Putamen (tissue), 1 donor: ENCODE results near the gene ABHD17C.

Experiments
- DNase-seq: peaks from one replicate; pipeline ENCODE4 v3.0.0-alpha.2; 2016; ENCODE audit warnings: low spot score

The ABHD17C gene

DNA sequence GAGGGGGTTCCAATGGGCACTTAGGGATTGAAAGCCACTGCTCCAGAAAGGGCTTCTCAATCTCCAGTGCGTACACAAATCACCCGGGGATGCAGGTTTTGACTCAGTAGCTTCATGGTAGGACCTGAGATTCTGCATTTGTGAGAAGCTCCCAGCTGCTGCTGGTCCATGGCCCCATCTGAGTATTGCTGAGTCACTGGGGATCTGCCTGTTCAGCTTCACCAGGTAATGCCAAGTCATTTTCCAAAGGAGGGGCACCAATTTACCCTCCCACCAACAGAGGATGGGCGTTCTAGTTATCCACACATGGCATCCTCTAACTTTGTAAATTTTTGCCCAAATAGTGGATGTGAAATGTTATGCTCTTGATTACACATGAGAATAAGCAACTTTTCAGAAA is 71.2 kb downstream of the ABHD17C start:
- no peak for DNase-seq

DNA sequence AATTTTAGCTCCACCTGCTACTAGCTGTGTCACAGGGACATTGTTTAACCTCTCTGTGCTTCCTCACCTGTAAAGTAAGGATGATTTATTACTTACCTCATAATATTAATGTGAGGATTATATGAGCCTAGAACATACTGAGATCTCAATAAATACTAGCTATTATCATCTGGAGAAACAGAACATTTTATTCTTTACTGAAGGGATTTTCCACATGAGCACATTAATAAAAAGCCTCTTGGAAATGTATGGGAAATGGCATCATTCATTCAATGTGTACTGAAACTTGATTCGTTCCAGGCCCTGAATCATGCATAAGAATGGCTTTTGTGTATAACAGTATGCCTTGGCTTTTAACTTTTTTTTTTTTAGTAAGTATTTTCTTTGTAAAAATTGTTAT is 73.0 kb downstream of the ABHD17C start:
- DNase-seq: no peak

DNA sequence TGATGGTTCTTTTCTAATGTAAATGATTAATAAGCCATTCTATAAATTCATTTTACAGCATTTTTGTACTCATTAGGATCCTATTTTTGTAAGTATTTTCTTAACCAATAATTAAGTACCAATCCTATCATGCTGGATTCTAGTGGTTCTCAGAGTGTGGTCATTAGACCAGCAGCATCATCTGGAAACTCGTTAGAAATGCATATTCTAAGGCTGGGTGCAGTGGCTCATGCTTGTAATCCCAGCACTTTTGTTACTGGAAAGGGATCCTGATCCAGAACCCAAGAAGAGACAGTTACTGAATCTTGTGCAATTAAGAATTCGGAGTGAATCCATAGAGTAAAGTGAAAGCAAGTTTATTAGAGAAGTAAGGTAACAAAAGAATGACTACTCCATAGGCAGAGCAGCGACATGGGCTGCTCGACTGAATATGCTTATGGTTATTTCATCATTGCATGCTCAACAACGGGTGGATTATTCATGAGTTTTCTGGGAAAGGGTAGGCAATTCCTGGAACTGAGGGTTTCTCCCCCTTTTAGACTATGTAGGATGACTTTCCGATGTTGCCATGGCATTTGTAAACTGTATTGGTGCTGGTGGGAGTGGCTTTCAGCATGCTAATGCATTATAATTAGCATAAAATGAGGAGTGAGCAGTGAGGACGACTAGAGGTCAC is 74.2 kb downstream of the ABHD17C start:
- no peak for DNase-seq

DNA sequence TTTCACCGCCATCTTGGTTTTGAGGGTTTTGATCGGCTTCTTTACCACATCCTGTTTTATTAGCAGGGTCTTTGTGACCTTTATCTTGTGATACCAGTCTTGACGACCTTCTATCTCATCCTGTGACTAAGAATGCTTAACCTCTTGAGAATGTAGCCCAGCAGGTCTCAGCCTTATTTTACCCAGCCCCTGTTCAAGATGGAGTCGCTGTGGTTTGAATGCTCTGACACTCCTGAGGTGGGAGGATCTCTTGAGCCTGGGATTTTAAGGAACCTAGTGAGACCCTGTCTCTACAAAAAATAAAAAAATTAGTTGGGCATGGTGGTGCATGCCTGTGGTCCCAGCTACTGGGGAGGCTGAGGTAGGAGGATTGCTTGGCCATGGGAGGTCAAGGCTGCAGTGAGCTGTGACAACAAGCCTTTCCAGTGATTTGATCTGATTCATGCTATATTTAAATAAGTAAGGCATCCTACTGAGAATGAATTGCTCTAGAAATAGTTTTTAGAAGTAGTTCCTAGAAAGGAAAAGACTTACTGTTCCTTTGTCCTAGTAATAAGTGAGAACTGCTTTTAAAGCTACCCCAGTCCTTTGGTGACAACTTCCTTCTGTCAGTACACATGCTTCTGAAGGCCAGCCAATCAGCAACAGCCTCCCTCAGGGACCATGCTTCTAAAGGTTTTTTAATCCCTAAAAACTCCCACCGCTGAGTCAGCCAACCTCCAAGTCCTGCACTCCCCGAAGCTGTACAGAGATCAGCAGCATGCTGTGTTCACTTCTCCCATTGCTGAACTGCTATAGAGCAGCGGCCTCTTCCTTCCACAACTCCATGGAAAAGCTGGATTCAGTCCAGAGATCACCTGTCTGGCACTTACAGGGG is 75.0 kb downstream of the ABHD17C start:
- no peak for DNase-seq

DNA sequence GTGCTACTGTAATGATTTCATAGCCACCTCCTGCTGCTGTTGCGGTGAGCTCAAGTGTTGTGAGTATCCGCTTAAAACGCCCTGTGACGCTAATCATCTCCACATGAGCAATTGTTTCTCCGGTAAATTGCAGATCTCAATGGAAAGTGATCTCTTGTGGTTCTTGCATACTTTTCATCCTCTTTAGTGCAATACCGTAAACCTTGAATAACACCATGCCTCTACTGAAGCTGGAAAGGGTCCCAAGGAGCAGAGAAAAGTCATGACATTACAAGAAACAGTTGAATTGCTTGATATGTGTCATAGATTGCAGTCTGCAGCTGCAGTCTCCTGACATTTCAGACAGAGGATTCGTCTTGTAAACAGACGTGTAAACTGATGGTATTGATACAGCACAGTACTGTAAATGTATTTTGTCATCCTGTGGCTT is 78.0 kb downstream of the ABHD17C start:
- DNase-seq: no peak

DNA sequence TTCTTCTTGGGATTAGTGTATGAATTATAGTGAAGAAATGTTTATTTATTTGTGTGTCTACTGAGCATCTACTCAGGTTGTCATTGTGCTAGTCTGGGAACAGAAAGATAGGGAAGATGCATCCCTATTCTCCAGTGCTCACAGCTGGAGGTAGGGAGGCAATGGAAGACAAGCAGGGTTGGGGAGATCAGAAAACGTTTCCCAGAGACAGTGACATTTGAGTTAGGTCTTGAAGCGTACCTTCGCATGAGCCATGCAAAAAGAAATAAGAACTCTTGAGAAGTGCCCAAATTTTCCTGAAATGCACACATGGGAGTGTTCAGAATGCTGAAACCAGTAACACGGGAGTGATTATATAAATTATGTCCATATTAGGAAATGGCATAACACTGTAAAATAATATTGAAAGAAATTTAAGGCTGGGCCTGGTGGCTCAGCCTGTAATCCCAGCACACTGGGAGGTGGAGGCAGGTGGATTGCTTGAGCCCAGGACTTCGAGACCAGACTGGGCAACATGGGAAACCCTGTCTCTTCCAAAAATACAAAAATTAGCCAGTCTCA is 78.8 kb downstream of the ABHD17C start:
- no peak for DNase-seq

DNA sequence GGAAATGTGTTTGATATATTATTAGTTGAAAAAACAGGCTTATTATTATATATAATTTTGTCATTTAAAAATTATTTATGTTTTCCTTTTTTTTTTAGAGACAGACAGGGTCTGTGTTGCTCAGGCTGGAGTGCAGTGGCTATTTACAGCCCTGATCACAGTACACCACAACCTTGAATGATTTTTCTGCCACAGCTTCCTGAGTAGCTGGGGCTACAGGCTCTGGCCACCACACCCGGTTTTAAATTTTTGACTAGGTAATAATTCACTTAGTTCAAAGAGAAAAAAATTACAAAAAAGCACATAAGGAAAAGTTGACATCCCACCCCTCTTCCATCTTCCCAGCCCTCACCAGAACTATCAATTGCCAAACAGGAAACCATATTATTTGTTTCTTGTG is 79.4 kb downstream of the ABHD17C start:
- no peak for DNase-seq

DNA sequence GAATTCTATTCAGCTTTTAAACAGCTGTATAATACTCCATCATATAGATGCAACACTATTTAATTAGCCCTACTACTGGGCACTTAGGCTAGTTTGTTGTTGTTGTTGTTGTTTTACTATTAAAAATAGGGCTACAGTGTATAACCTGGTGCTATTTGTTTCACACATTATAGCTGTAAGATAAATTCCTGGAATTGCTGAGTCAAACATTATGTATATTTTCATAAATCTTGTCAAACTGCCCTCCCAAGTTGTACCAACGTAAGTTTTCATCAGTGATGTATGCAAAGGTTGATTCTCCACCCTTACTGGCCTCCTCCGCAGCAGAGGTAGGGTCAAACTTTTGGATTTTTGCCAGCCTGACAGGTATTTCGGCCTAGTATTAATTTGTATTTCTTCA is 80.2 kb downstream of the ABHD17C start:
- no peak for DNase-seq

DNA sequence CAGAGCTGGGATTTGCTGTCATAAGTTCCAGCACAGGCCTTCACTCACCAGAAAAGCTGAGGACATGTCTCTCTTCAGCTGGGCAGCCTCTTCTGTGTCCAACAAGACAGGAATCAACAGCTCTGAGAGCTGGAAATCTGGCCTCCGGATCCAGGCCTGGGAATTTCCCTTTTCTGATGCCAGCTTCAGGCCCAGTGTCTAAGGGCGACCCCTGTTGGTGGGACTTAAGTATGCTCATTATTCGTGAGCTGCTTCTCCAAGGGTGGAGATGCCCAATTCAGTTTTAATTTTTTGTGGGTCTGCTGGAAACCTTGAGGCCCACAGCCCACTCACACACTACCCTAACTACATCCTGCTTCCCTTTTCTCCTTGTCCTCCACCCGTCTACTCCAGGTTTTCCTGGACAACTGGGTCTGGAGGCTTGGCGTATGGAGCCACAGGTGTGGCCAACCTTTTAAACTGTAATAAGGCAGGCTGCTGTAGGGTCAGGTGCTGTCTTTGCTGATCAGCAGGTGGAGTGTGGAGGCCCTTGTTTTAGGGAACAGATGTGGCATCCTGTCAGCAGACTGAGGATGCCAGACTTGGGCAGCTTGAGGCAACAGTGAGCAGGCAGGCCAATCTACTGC is 81.4 kb downstream of the ABHD17C start:
- peak; percentile 70 for DNase-seq

DNA sequence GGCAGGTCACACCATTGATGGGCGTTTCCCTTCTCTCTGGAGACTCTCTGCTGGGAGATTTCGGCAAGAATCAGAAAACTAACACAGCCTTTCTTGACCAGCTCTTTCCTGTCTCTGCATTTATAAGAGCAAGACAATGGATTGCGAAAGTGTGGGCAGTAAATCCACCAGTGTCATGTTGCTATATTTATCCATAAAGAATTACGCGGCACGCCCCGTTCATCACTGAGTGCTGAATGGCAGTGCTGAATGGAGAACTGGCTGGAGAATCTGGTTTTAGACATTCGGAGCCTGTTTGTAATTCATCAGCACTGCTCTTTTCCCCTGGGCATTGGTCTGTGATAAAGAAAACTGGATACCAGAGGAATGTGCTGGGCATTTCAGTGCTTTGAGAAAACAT is 82.0 kb downstream of the ABHD17C start:
- no peak for DNase-seq

DNA sequence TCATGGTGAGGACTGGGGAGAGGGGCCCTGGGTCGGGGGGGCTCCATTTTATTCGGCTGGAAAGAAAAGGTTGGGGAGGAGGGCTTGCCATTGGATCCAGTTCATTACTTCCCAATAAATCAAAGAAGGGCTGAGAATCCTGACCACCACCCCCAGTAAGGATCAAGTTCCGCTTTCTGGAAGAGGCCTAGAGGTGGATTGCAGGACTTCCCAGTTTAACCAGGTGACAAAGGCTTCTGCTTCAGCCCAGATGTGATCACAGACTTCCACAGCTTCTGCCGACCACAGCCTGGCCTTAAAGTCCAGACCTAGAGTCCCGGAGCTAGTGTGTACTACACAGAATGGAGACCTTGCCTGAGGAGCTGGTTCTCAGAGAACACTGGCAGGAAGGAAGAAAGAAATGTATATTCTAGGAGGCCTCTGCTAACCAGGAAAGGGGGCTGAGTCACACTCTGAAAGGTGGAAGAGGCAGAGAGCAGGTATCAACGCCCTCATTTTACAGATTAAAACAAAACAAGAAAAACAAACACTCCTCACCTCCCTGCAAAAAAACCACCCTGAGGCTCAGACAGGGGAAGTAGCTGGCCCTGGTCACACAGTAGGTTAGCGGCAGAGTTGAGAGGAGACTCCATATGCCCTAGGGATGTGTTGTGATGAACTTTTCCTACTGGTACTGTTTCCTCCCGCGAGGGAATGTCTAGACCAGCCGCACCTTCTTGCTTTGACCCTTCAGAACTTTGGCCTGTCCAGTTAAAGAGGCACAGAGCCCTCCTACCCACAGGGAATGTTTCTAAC is 82.9 kb downstream of the ABHD17C start:
- DNase-seq: no peak

DNA sequence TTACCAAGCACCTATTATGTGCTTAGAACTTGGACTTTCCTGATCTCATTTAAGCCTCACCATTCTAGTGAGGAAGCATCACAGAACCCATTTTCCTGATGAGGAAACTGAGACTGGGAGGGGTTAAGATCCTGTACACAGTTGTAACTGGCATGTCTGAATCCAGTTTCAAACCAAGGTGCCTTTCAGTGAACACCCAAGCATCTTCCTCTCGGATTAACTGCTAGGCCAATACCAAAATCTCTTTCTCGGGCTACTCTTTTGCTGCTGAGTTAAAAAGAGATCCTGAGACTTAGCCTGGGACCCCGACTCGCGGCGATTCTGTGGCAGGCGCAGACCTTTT is 83.5 kb downstream of the ABHD17C start:
- no peak for DNase-seq

DNA sequence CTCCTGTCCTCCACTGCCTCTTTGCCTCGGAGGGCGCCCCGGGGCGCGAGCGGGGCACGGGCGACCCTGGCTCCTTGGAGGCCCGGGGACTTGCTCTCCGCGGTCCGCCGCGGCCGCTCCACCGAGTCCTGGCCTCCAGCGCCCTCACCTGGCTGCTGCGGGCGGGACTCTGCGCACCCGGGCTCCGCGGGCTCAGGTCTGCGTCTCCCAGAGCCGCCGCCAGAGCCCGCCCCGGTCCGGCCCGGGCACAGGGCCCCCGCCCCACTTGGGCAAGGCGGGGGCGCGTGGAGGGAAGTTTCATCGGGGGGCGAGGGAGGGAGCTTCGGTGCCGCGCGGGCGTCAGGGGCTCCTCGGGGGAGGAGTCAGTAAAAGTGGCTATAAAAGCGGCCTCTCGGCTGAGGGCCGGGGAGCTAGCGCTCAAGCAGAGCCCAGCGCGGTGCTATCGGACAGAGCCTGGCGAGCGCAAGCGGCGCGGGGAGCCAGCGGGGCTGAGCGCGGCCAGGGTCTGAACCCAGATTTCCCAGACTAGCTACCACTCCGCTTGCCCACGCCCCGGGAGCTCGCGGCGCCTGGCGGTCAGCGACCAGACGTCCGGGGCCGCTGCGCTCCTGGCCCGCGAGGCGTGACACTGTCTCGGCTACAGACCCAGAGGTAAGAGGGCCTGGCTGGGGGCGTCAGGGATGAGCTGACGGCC is 84.0 kb downstream of the ABHD17C start, which contains the start of gene CEMIP:
Gene CEMIP, plus strand, starts transcription at position 407 of the 694 bp plus-strand sequence. CDS start 94,510 bp downstream, outside the sequence.
- peak; percentile 49 for DNase-seq

DNA sequence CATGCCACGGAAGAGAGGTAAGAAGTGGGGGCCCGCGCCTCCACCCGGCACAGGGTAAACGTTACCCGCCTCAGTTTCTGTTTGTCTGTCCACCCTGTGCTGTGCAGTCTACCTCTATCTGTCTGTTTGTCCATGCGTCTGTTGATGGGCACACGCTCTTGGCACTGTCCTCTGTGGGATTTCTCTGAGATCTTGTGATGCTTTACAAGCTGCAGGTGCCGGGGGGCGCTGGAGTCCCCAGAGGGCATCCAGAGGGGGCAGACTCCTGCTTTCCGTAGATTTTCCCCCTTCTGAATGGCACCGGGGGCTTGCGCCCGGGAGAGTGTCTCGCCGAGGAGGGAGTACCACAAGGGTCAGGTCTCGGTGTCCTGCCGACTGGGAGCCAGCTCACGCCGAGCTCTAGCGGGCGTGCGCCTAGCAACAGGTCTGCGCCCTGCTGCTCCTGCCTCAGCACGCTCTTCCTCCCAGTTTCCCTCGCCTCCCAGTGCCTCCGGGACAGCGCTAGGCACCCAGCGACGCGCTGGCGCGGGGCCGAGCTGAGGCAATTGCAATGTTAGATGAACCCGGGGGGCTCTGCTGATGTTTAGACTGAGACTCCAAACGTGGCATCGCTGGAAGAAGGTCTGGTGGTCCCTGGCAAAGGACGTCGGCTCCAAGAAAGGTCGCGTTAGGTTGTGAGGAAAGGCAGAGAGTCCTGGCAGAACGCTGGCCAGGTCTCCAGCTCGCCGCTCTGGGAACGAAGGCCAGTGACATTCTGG is 84.7 kb downstream of the ABHD17C start:
- no peak for DNase-seq

DNA sequence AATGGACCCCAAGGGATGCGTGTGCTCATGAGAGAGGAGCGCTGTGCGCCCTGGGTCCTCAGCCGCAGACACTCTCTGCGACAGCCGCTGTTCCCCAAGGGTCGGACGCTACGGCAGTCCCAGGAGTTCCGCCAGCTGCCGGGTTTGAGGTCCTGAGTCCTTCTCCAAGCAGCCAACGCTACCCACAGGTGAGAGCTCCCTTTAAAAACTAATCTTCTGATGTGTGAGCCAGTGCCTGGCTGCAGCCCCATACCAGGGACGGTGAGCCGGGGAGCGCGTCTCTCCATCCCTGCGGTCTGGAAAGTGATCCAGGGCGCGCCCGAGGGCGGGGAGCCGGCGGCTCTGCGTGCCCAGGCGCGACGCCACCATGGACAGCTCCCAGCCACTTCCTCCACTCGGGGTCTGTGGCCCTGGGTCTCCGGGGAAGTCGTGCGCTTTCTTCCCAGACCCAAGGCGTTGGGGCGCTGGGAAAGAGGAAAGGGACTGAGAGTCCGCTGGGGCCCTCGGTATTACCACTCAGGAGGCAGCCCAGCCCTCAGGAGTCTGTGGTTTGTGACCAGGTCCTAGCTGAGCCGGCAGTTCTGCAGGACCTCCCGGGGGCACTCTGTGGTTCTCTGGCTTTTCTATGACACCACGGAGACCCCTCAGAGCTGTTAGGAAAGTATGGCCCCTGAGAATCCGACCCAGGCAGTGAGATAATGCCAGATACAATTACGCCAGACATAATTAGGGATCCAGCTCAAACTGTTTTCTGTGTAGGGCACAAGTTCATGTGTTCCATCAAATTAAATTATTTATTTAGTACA is 85.5 kb downstream of the ABHD17C start:
- DNase-seq: no peak

DNA sequence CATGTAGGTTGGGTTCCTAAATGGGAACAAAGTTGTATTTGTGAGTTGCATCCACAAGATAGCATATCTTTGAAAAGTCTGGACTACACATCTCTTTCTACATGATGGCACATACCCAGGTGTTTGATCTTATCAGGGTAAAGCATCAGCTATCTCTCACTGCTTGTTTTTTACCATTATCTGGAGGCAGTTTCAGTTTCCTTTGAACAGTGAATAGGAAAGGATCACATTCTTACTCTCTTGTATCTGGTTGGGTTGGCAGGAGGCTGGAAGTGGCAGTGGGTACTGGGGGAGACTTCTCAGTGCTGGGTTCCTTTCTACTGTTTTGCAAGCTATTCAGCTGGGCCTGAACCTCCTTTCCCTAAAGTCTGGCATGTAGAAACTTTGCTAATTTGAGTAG is 88.2 kb downstream of the ABHD17C start:
- no peak for DNase-seq

DNA sequence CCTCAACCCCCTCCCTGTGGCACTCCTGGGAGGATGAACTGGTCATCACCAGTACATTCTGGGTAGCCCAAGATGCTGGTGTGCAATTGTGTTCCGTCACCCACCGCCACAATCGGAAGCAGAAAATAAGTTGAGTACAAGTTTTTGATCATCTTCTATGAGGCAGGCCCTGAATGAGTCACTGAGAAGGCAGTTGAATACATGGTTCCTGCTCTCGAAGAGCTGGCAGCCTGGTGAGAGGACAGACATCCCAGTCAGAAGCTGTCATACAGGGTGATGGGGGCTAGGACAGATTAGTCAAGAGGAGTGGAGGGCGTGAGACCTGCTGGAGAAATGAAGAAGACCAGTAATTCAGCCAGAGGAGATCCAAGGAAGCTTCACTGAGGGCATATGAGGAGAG is 90.2 kb downstream of the ABHD17C start:
- no peak for DNase-seq

DNA sequence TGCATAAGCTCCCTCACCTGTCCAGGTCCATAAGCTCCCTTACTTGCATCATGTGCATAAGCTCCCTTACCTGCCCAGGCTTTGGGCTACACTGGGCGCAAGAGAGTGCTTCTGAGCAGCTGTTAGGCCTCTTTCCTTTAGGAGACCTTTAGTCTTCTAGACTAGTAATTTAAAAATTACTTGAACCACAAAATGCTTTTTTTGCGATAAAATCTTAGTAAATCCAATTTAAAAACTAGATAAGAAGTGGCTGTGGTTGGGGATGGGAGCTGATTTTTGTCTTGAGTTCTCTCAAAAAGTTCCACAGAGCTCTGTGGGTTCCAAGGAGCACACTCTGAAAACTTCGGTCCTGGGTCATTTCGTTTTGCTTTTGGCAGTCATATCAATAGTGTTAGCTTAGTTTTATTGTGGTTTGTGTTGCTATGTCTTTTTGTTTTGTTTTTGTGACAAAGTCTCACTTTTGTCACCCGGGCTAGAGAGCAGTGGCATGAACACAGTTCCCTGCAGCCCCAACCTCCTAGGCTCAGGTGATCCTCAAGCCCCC is 90.8 kb downstream of the ABHD17C start:
- DNase-seq: no peak

DNA sequence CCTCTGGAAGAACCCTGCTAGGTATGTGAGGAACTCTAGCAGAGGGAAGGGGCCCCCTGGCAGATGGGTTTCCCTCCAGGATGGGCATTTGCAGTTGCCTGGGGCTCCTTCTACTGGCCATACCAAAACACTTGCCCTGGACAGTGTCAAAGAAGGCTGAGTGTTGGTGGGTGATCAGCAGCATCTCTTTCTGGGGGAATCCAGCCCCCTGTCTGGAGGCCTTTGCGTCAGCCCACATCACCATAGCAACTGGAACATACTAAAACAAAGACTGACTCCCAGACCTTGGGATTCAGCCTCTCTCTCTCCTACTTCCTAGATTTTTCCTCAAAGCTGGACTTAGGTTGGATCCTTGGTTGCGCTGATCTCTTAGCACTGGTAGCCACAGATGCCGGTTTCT is 92.2 kb downstream of the ABHD17C start:
- DNase-seq: no peak
